ENCODE results near the gene KCNA4.
"Not testable (repeated sequence)": the region's sequence is repeated elsewhere in the genome, so short reads cannot be mapped to it uniquely, and the experiment has no call there.

Gene KCNA4

GRCh38 chr11:30016588-30017363 is at the start of gene KCNA4:
Gene KCNA4 (minus strand): TSS chr11:30017030. CDS start chr11:30012678, 4,352 bp downstream.
- peak; percentile 71 for DNase-seq

GRCh38 chr11:30062103-30062502 is 45.3 kb upstream of the KCNA4 start:
- no peak for DNase-seq

- DNase-seq: no peak
Observed at GRCh38 chr11:30059172-30059815, 42.5 kb upstream of the KCNA4 start.

DNA sequence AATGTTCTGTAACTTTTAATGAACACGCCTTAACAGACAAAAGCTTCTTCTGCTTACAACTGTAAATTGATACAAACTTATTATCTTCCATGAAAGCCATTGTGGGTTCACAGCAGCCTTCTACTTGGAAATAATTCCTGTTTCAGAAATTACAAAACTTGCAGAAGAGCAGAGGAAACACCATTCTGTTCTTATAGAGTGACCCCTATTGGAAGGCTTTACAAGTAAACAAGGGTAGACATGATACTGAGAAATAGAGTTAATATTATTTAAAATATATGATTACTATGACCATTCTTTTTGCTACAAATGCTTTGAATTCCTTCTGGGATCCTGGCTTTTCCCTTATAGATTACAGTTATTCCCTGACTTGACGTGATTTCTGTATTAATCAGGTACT is 32.4 kb upstream of the KCNA4 start:
- no peak for DNase-seq

- DNase-seq: peak; percentile 68
Observed at GRCh38 chr11:30046578-30046945, 29.7 kb upstream of the KCNA4 start.

GRCh38 chr11:30045921-30046577 is 29.2 kb upstream of the KCNA4 start:
- no peak for DNase-seq

GRCh38 chr11:30045144-30045543 is 28.3 kb upstream of the KCNA4 start:
- DNase-seq: no peak

- DNase-seq: no peak
Observed at GRCh38 chr11:30041171-30041570, 24.3 kb upstream of the KCNA4 start.

DNA sequence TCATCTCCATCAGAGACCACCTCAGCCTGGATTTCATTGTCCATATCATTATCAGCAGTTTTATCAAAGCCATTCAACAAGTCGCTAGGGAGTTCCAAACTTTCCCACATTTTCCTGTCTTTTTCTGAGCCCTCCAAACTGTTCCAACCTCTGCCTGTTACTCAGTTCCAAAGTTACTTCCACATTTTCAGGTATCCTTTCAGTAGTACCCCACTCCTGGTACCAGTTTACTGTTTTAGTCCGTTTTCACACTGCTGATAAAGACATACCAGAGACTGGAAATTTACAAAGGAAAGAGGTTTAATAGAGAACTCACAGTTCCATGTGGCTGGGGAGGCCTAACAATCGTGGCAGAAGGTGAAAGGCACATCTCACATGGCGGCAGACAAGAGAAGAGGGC is 17.9 kb upstream of the KCNA4 start:
- not testable (repeated sequence) for DNase-seq

DNA sequence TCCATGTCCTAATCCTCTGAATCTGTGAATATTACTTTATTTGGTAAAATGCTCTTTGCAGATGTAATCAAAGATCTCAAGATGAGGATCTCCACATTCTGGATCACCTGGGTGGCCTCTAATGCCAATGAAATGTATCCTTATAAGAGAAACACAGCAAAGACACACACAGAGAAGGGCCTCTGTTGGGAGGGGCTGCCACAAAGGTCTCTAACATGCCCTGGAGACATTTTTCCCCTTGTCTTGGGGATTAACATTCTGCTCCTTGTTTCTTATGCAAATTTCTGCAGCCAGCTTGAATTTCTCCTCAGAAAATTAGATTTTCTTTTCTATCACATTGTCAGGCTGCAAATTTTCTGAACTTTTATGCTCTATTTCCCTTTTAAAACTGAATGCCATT is 17.3 kb upstream of the KCNA4 start:
- not testable (repeated sequence) for DNase-seq

- DNase-seq: no peak
Observed at GRCh38 chr11:30025396-30026139, 8.7 kb upstream of the KCNA4 start.

DNA sequence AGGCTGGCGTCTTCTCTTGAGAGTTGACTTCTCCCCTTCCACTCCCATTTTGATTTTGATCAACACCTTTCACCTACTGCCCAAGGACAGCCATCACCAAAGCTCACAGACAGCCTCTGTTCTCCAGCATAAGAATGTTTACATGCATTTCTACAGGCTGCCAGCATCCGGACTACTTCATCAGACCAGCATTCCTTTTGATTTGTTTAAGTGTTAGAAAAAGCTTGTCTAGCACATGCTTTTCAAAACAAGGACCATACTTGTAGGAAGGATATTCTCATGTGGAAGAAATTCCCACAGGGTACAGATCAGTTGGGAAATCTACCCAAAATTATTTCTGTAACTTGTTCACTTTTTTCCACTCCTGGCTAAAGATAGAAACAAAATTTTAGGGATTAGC is 6.2 kb upstream of the KCNA4 start:
- DNase-seq: no peak

GRCh38 chr11:30019481-30019880 is 2.7 kb upstream of the KCNA4 start:
- DNase-seq: no peak

DNA sequence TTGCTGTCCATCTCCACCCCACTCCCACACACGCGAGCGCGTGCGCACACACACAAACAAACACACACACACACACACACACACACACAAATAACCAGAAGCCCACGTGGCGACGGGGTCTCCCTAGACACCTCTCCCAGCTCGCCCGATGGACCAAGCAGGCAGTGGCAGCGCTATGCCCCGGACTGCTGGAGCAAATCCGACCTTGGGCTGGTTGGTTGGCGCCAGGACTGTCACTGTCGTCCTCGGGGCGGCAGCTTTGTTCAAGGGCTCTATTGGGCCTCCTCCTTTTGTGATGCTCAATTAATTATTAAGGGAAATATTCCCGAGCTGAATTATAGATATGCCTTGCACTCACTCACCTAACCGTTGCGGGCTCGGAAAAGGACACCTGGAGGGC is 1.7 kb upstream of the KCNA4 start:
- no peak for DNase-seq

DNA sequence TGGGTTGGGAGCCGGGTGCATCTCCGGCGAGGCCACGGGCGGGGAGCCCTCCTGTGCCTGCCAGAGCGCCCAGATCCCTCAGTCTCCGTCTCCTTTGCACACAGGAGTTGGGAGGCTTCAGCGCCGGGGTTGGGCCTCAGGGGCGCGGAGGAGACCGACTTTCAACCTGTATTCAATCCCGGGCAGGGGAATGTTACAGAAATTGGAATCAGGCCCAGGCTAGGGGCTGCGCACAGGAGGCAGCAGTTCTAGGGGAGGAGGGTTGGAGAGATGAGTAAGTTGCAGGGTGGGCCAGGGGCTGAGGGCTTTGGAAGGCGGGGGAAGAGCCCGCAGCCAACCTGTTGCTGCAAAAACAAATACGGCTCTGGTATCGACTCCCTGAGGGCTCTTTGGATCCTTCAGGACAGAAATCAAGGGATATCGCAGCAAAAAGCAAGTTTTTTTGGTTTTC is 640 bp upstream of the KCNA4 start:
- no peak for DNase-seq

- DNase-seq: peak; percentile 48
Observed at GRCh38 chr11:30015725-30016412, 961 bp downstream of the KCNA4 start.

DNA sequence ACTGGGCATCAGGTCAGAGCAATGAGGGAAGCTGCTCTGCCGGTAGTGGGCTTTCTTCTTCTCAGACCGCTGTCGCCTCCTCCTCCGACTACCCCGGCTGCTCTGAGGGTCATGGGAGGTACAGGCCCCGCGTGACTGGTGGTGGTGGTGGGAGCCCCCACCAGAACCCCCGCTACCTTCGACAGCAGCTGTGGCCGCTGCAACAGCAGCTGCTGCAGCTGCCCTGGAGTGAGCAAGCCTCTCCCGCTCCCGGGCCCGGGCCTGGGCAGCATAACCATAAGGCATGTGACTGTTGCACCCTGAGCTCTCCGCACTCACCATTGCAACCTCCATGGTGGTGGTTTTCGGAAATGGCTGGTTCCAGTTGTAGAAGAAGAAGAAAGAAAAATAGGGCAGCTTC is 4.5 kb downstream of the KCNA4 start:
- DNase-seq: no peak

DNA sequence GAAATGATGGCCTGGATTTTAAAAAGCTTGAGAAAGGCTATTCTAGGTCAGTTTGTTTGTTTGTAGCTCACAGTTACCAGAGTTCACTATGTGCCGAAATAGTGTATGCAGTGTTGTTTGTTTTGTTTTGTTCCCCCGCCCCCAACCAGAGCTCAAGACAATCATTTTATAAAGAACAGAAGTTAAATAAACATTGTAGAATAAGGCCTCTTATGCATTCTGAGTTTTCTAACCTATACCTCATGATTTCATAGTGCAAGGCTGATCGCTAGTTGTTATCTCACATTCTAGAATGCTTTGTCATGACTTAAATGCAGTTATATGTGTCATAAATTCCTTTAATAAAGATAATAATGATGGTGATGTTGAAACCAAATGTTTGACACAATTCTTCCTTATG is 7.8 kb downstream of the KCNA4 start:
- no peak for DNase-seq

GRCh38 chr11:30006876-30007275 is 10.0 kb downstream of the KCNA4 start:
- DNase-seq: peak; percentile 37

GRCh38 chr11:30002157-30002785 is 14.6 kb downstream of the KCNA4 start:
- DNase-seq: no peak

- DNase-seq: peak; percentile 77
Observed at GRCh38 chr11:30000986-30001750, 15.7 kb downstream of the KCNA4 start.

All from NCI-H146 (cell line).